Thyroid gland (tissue), 4 donors: ENCODE results near the gene HAND1.

ENCODE experiments used
- POLR2A ChIP-seq, 2 donors: fragments of 450-650 bp; IDR thresholded peaks; one replicate each; pipeline ENCODE4 v1.6.1; 2017; ENCODE audit warnings: antibody characterized with exemption in 2 of 2, mild to moderate bottlenecking in 2 of 2, moderate library complexity in 1 of 2
- TF ChIP-seq, protein P1 (sequence below), 6 experiments: fragments of 200-600 bp in 3 of 6; fragments of 450-650 bp in 3 of 6; sonication (generic) in 3 of 6; IDR thresholded peaks; one replicate each; pipeline ENCODE4 v1.5.1; 2016 to 2019; ENCODE audit warnings: antibody characterized with exemption in 6 of 6, mild to moderate bottlenecking in 2 of 6, inconsistent platforms in 1 of 6, moderate library complexity in 1 of 6

GRCh38 chr5:154481584-154482381 is 3.8 kb upstream of the HAND1 start:
- TF ChIP-seq, protein P1, sequence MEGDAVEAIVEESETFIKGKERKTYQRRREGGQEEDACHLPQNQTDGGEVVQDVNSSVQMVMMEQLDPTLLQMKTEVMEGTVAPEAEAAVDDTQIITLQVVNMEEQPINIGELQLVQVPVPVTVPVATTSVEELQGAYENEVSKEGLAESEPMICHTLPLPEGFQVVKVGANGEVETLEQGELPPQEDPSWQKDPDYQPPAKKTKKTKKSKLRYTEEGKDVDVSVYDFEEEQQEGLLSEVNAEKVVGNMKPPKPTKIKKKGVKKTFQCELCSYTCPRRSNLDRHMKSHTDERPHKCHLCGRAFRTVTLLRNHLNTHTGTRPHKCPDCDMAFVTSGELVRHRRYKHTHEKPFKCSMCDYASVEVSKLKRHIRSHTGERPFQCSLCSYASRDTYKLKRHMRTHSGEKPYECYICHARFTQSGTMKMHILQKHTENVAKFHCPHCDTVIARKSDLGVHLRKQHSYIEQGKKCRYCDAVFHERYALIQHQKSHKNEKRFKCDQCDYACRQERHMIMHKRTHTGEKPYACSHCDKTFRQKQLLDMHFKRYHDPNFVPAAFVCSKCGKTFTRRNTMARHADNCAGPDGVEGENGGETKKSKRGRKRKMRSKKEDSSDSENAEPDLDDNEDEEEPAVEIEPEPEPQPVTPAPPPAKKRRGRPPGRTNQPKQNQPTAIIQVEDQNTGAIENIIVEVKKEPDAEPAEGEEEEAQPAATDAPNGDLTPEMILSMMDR (IDR thresholded peaks at IDR 0.05), result no peak
- no peak for TF ChIP-seq POLR2A (IDR thresholded peaks at IDR 0.05)
